HG02870 (cell line): ENCODE results near the gene LDLRAD2.
"Not testable (repeated sequence)": the region's sequence is repeated elsewhere in the genome, so short reads cannot be mapped to it uniquely, and the experiment has no call there.

Experiments used
- ATAC-seq: cut with Tn5 transposase; IDR thresholded peaks from one replicate; pipeline ENCODE4 v1.9.1; 2021; ENCODE audit warnings: mild to moderate bottlenecking, moderate library complexity; ENCODE audit not compliant: unreplicated experiment

LDLRAD2 gene, protein sequence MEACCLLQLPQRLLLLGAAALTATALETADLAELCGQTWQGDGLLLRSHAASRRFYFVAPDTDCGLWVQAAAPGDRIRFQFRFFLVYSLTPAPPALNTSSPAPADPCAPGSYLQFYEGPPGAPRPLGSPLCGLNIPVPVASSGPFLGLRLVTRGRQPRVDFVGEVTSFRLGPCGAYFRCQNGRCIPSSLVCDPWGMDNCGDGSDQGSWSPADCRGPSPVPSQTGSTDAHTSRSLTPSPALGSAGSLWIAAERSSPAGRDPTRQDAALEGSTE

DNA sequence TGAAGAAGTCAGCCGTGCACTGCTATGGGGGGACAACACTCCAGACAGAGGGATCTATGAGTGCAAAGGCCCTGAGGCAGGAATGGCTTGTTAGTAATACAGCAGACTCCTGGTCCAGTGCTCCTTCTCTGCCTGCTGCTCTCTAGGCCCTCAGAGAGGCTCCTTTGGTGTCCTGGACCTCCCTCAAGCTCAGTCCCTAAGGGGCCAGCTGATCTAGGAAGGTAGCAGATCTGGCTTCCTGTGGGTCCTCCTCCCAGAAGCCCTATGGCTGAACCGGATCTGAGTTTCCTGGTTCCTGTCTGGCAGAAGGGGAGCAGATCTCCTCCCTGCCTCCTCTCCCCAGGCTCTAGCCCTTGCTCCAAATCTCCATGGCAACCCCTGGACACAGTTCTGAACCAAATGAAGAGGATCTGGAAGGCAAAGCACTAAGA, at the start of gene LDLRAD2:
LDLRAD2 (plus strand) TSS at position 391 of the 431 bp plus-strand sequence. CDS start 187 bp downstream, outside the sequence.
- no peak for ATAC-seq

DNA sequence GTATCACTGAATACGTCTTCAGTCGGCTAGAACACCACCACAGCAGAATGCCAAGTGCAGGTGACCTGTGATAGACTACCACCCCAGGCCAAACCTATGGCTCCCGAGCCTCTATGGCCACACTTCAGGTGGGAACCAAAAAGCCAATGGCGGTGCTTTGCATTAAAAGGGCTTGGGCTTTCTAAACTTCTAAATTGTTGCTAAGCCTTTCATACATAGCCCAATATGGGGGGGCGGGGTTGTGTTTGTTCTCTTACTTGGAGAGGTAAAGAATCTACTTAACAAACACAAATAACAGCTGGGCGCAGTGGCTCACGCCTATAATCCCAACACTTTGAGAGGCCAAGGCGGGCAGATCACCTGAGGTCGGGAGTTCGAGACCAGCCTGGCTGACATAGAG, 48.8 kb upstream of the LDLRAD2 start:
- ATAC-seq, result no peak

DNA sequence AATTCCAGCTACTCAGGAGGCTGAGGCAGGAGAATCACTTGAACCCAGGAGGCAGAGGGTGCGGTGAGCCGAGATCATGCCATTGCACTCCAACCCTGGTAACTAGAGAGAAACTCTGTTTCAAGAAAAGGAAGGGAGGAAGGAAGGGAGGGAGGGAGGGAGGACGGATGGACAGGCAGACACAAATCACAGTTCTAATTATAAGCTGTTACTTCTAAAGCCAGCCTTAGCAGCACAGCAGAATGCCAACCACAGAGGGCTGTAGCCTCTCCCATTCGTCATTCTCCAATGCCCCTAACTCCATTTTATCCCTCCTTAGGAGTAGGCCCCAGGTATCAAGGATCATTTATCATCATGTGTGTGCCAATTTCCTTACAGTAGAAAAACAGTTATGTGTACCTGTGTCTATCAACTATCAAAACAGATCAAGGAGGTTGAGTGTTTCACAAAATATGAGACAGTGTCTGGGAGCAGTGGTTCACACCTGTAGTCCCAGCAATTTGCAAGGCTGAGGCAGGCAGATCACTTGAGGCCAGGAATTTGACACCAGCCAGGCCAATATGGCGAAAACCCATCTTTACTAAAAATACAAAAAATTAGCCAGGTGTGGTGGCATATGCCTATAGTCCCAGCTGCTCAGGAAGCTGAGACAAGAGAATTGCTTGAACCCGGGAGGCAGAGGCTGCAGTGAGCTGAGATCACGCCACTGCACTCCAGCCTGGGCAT, 48.2 kb upstream of the LDLRAD2 start:
- ATAC-seq, result no peak

DNA sequence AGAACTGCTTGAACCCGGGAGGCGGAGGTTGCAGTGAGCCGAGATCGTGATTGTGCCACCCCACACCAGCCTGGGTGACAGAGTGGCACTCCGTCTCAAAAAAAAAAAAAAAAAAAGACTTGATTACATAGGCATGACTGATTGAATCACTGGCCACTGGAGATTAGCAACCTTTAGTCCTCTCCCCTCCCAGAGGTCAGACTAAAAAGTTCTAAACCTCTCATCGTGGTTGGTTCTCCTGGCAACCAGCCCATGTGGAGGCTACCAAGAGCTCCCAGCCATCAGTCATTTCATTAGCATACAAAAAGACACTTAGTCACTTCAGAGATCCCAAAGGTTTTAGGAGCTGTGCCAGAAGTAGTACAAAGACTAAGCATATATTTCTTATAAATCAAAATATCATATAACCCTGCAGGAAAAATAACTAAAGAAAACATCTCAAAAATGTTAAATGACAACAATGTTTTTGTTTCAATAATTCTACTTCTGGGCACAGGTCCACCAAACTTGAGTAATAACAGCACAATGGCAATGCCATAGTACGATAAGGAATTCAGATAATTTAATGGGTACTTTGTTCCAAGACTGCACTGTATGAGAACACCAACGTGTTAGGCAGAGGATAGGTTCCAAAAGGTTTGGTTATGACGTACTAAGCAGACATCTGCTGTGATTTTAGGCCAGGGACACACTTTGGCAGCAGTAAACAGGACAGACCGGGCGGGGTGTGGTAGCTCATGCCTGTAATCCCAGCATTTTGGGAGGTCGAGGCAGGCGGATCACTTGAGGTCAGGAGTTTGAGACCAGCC, 47.2 kb upstream of the LDLRAD2 start:
- no peak for ATAC-seq

DNA sequence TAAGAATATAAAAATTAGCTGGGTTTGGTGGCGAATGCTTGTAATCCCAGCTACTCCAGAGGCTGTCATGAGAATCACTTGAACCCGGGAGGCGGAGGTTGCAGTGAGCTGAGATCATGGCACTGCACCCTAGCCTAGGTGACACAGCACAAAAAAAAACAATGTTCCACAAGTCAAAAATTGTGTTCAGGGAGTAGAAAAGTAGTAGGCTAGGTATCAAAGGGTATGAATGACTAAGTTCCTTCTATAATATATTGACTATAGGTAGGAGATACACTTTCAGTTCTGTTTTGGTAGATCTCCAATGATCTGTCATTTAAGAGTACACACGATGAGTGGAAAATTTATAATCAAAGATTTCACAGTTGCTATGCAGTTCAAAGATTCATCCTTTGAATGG, 45.9 kb upstream of the LDLRAD2 start:
- no peak for ATAC-seq

DNA sequence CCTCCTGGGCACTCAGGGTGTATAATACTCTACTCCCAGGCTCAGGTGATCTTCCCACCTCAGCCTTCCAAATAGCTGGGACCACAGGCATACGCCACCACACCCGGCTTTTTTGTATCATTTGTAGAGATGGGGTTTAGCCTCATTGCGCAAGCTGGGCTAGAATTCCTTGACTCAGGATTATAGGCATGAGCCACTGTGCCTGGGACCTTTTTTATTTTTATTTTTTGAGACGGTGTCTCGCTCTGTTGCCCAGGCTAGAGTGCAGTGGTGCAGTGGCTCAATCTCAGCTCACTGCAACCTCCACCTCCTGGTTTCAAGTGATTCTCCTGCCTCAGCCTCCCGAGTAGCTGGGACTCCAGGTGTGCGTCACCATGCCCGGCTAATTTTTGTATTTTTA, 45.0 kb upstream of the LDLRAD2 start:
- not testable (repeated sequence) for ATAC-seq

DNA sequence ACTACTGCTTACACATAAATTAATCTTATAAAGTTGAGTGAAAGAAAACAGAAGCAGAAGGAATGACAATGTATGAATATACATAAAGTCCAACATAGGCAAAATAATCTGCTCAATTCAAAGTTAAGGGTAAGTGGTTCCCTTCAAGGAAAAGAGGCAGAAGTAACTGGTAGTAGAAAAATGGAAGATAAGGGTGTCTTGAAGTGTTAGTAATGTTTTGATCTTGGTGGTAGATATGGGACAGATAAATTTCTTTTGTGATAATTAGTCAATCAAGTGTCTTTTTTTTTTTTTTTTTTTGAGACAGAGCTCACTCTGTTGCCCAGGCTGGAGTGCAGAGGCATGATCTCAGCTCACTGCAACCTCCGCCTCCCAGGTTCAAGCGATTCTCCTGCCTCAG, 41.9 kb upstream of the LDLRAD2 start:
- no peak for ATAC-seq

DNA sequence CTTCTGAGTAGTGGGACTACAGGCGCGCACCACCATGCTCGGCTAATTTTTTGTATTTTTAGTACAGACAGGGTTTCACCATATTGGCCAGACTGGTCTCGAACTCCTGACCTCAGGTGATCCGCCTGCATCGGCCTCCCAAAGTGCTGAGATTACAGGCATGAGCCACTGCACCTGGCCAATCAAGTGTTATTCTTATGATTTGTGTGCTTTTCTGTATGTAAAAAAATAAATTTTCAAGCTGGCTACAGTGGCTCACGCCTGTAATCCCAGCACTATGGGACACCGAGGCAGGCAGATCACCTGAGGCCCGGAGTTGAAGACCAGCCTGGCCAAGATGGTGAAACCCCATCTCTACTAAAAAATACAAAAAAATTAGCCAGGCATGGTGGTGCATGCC, 41.5 kb upstream of the LDLRAD2 start:
- ATAC-seq, result not testable (repeated sequence)

DNA sequence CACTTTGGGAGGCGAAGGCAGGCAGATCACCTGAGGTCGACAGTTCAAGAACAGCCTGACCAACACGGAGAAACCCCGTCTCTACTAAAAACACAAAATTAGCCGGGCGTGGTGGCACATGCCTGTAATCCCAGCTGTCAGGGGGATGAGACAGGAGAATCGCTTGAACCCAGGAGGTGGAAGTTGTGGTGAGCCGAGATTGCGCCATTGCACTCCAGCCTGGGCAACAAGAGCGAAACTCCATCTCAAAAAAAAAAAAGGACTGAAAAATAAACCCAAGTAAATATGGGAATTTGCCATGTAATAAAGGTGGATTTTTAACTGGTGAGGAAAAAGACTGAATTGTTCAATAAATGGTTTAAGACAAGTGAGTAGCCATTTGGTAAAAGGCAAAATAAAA, 40.4 kb upstream of the LDLRAD2 start:
- ATAC-seq, result not testable (repeated sequence)

DNA sequence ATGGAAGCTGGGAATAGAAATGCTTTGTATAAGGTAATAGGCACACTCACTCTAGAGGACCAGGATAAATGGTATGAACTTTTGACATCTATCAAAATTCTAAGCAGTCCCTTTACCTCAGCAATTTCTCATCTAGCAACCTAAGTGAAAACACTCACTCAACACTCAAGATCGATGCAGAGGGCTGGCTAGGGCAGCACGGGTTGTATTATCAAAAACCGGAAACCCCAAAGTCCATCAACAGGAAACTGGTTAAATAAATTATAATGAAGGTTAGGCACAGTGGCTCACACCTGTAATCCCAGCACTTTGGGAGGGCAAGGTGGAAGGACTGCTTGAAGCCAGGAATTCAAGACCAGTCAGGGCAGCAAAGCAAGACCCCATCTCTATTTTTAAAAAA, 38.5 kb upstream of the LDLRAD2 start:
- ATAC-seq, result no peak

DNA sequence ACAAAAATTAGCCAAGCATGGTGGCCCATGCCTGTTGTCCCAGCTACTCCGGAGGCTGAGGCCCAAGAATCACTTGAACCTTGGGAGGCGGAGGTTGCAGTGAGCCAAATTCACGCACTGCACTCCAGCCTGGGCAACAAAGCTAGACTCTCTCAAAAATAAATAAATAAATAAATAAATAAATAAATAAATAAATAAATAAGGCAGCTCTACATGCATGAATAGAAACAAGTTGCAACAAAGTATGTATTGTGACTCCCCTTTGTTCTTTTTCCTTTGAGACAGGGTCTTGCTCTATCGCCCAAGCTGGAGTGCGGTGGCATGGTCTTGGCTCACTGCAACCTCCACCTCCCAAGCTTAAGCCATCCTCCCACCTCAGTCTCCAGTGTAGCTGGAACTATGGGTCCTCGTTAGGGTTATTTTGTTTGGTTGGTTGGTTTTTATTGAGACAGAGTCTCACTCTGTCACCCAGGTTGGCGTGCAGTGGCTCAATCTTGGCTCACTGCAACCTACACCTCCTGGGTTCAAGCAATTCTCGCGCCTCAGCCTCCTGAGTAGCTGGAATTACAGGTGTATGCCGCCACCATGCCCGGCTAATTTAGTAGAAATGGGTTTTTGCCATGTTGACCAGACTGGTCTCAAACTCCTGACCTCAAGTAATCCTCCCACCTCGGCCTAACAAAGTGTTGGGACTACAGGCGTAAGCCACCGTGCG, 37.1 kb upstream of the LDLRAD2 start:
- ATAC-seq, result no peak

DNA sequence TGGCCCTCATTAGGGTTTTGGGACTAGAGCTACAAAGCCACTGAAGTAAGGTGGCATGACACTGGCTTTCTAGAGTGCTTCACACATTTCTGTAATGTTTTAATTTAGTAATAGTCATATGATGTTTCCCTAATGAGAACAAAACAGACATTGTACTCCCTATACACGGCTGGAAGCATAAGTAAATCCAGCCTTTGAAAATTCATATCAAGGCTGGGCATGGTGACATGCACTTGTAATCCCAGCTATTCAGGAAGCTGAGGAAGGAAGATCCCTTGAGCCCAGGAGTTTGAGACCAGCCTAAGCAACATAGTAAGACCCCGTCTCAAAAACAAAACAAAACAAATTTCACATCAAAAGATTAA, 36.5 kb upstream of the LDLRAD2 start:
- ATAC-seq, result no peak

DNA sequence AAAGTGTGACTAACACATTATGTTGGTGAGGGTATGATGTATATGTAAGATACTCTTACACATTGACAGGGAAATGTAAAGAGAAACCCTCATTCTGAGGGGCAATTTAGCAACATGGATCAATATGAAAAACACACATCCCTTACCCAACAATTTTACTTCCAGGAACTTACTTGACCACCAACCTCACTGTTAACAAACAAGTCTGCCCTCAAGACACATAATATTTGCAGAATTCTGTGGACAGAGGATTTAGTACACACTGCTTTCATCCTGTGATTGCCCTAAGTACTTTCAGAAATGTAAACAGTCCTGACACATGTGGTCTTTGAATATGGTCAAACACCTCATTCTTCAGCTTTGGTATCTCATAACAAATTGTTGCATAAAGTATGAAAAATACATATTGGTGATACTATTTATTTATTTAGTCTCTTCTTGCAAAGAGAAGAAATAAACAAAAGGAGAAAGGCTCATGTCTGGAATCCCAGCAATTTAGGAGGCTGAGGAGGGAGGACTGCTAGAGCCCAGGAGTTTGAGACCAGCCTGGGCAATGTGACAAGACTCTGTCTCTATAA, 36.0 kb upstream of the LDLRAD2 start:
- ATAC-seq, result no peak

DNA sequence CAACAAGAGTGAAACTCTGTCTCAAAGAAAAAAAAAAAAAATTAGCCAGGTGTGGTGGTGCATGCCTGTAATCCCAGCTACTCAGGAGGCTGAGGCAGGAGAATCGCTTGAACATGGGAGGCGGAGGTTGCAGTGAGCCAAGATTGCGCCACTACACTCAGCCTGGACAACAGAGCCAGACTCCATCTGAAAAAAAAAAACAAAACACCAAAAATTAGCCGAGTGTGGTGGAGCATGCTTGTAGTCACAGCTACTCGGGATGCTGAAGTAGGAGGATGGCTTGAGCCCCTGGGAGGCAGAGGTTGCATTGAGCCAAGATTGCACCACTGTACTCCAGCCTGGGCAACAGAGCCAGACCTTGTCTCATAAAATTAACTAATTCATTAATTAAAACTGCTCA, 35.1 kb upstream of the LDLRAD2 start:
- not testable (repeated sequence) for ATAC-seq

DNA sequence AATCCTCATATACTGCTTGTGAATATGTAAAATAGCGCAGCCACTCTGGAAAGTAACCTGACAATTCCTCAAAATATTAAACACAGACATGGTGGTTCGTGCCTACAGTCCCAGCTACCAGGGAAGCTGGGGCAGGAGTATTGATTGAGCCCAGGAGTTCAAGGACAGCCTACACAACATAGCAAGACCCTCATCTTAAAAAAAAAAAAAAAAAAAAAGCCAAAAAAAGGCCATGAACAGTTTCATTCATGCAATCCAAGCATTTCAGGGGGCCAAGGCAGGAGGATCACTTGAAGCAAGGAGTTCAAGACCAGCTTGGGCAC, 33.7 kb upstream of the LDLRAD2 start:
- no peak for ATAC-seq

DNA sequence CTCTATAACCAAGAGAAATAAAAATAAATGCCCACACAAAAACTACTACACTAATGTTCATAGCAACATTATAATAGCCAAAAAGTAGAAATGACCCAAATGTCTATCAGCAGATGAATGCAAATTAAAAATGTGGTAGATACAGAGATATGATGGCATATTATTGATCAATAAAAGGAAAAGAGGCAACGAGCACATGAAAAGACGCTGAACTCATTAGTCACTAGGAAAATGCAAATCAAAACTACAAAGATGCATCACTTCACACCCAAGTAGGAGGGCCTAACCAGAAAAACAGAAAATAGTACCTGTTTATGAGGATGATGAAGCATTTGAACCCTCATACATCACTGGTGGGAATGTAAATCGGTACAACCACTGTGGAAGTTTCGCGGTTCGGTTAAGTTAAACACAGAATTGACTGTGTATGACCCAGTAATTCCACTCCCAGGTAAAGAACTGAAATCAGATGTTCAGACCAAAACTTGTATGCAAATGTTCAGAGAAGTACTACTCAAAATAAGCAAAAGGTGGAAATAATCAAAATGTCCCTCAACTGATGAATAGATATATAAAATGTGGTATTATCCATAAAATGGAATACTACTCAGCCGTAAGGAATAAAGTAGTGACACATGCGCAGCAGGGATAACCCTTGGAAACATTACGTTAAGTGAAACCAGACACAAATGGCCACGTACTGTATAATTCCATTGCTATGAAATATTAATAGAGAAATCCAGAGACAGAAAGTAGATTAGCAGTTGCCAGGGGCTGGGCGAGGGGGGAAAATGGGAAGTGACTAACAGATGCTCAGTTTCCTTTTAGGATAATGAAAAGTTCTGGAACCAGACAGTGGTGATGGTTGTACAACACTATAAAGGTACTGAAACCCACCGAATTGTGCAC, 32.2 kb upstream of the LDLRAD2 start:
- peak; percentile 44 for ATAC-seq

DNA sequence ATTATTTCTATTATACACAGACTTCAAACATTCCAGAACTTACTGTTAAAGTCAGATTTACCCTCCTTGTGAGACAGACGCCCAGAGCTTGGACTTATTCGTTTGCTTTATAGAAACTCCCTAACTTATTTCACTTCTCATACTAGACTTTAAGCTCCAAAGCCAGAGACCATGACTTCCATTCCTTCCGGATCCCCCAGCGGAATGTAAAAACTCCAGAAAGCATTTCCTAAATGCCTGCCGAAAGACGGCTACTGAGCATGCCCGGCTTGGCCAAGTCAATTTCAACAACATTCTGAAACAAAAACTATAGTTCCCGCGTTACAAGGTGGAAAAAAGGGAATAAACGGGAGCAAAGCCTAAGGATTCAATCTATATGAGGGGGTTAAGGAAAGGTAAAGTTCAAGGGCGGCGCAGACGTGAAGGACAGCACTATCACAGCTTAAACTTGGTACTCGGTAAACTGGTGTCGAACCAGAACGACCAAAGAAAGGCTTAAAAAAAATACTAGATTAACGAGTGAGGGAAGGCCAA, 30.2 kb upstream of the LDLRAD2 start:
- no peak for ATAC-seq

DNA sequence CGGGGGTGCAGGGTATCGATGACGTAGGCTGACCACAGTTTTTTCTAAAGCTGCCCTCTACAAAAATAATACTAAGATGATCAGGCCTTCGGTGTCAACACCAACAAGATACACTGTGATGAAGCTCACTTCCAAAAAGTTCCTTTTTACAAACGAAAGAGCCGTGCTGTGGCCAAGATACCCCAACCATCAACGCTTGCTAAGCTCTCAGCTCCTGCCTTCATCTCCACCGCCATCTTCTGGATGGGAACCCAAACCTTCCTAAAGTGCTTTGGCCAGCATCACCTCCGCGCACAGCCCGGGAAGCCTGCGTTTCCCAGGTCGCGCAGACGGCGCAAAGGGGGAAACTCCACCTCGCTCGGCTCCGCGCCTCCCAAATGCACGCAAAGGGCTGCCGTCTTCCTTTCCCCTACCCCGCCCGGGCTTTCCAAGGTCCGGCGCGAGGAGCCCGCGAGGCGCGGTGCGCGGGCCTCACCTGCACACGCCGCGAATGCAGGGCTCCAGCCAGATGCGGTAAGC, 29.7 kb upstream of the LDLRAD2 start:
- ATAC-seq, result peak; percentile 19
